IPS DF 19.7 (cell line): ENCODE measurements around the gene CACNA1C.
A peak's percentile ranks its signal among the peaks of the same experiment; 100 is the strongest.

Source experiments
- DNase-seq: peaks from one replicate; pipeline ENCODE4 v3.0.0-alpha.2; 2013; ENCODE audit warnings: low read depth, low spot score

Gene CACNA1C

DNA sequence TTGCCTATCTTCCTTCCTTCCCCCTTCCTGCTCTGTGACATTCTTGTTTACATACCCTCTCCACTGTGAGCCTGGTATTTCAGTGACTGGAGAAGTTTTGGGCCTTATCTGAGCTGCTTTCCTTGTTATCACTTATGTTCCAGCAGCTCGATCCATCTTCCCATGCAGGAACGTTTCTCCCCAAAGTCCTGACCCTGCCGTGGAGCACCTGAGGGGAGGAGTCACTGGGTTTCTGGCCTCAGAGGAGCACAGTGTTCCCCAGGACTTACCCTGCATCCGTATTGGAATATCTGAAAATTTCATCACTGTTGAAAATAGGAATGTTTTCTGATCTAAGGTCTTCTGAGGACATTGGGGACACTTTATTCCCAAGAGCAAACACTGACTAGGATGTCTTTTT, 141.8 kb downstream of the CACNA1C start:
- DNase-seq, result no peak

GRCh38 chr12:2195085-2195484, 142.3 kb downstream of the CACNA1C start:
- DNase-seq, result no peak

DNA sequence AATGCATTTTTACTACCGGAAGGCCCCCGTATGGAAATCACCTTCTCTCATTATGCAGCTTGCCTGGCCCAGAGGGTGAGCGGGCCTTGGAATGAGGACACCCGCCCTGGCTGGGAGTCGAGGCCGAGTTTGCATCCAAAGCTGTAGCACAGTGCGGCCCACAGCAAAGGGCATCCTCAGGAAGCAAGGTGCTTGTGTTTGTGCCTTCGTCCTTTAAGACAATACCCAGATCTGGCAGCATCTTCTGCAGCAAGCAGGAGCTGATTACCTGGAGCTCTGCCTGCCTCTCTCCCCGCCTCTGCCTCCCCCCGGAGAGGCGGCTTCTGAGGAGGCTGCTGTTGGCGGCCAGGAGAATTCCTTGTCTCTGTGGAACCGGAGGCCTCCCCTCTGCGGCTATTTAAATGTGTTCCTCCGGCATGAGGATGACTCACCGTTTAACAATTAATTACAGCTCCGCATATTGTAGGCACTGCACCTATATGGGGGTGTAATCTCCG, 145.3 kb downstream of the CACNA1C start:
- peak; percentile 88 for DNase-seq

DNA sequence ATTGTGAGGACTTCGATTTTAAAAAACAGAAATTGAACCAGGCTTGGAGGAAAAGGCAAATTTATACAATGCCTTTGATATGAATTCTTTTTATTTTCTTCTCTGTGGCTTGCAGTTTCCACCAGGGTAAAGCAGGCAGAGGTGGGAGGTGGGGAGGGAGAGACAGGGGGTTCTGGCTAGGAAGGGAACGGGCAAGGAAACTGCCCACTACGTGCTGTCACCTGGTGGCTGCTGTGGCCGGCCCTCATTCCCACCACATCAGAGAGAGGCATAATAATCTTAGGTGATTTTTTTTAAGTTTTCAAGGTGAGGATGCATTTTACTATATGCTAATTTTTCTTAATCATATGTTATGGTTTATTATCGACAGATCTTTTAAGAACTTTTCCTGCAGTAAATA, 145.8 kb downstream of the CACNA1C start:
- DNase-seq, result no peak

GRCh38 chr12:2205996-2206395, 153.2 kb downstream of the CACNA1C start:
- DNase-seq, result no peak

- DNase-seq, result no peak
Measured at GRCh38 chr12:2208837-2209635, 156.2 kb downstream of the CACNA1C start.

DNA sequence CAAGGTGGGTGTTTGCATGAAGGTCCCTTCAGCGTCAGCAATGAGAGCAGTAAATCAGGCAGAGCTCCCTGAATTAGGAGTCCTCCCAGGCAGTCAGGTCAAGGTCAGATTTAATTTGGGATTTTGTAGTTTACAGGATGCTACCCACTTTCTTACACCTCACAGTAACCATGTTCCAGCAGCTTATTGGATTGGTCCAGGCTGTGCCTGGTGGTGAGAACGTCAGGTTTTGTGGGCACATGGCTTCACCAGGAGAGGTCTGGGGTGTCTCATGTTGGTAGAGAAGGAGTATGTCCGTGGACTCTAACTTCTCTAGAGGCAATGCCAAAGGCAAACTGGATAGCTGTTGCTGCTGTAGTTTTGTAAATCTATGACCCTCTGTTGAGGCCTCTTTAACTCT, 158.3 kb downstream of the CACNA1C start:
- no peak for DNase-seq

DNA sequence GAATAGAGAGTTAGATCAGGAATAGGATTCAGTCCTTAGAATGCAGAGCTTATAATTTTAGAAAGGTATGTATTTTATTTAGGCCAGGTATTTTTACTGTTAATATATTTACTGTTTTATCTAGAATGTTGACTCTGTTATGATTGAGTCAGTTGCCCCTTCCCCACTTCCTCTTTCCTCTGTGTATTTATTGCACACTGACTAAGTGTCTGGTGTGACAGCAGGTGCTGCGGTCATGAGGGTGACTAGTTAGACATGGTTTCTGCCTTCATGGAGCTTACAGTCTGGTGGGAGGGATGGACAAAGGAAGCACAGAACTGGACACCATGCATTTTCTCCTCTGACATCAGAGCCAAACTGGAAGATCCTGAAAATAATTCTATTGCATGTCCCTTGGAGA, 159.8 kb downstream of the CACNA1C start:
- DNase-seq, result no peak

DNA sequence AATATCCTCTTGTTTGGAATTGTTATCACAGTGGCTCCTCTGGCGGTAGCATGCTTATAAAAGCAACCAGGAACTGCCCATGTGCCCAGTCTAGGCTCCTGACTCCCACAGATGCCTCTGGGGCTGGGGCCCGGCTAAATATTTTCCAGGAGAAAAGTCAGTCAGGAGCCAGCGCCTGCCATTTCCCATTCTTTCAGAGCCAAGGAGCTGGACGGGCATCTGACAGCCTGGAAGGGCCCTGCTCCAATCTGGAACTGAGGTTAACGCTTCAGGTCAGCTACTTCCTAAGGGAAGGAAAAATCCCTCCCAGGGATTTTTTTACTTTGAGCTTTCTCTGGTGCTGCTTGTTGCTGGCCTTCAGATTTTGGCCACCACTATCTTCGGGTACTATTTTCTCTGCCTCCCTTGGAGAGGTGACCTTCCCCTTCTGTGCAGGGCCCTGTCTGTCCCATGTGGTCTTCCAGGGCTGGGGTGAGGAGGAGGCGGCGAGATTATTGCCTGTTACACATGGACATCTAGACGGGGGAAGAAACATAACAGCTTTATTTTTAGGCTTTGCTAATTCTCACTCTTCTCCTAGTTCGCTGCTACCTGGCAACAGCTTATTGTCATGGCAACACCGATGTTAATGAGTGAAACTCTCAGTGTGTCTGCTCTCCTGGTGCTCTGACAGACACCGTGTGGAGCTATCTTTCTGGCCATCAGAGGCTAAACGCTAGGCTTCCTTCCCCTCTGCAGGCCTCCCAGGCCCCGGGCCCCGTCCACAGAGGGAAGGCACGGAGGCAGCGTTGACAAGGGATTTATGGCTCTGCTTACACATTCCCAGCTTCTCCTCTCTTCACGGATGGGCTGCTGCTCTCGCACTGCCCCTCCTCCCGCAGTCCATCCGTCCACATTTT, 160.4 kb downstream of the CACNA1C start:
- no peak for DNase-seq

GRCh38 chr12:2214411-2214810, 161.6 kb downstream of the CACNA1C start:
- DNase-seq, result no peak

DNA sequence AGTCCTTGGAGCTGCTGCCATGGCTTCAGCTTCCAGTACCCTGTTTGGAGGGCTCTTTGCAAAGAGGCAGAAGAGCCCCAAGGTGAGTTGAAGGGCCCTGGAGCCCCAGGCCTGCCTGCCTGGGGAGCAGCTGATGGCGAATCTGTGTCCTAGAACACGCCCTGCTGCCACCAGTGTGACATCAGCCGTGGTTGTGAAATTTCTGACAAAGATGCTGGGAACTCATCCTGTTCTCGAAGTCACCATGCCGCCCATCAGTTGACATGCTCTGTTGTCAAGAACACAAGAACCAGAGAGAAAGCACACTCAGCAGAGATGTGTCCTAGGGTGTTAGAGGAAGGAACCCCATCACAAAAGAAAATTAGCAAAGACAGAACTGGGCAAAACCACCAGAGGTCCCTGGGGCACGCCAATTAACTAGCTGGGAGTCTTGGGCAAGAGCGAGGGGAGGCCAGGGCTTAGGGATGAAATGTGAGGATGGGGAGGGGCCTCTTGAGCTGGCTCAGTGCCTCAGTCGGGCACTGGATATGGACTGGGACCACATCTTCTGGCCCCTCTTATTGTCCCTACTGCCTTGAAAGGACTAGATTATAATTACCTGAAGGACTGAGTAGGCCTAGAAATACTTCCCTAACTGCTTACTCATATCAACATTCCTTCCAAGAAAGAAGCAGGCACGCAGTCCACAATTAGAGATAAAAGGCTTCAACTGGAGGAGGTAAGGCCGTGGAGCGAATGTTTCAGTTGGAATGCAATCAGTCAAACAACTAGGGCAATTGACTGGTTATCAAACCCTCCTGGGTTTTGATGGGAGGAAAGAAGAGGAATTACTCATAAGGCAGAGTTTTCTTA, 163.1 kb downstream of the CACNA1C start:
- DNase-seq, result no peak

GRCh38 chr12:2218706-2219105, 165.9 kb downstream of the CACNA1C start:
- DNase-seq, result no peak

DNA sequence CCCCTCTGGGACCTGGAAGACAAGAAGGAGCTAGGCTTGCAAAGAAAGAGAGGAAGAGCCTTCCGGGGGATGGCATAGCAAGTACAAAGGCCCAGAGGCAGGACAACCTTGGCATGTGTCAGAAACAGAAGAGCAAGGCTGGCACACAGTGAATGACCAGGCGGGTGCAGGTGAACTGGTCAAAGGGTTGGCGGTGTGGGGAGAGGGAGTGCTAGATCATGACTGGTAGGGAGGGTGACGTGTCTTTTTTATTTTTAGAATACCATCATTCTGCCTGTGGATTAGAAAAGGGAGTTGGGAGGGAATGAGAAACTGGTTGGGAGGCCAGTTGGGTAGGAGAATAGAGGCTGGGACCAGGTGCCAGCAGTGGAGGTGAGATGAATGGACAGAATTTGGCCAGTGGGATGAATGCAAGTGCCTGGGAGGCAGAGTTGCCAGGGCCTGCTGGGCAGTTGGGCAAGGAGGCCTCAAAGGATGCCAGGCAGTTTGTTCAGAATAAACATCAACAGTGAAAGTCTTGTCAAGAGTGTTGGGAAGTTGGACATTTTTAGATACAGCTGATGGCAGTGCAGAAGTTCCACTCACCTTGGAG, 168.3 kb downstream of the CACNA1C start:
- no peak for DNase-seq

GRCh38 chr12:2222691-2223090, 169.9 kb downstream of the CACNA1C start:
- no peak for DNase-seq

GRCh38 chr12:2224961-2225360, 172.2 kb downstream of the CACNA1C start:
- no peak for DNase-seq

GRCh38 chr12:2225696-2226095, 172.9 kb downstream of the CACNA1C start:
- DNase-seq, result no peak

GRCh38 chr12:2226641-2227040, 173.9 kb downstream of the CACNA1C start:
- DNase-seq, result no peak

- DNase-seq, result no peak
Measured at GRCh38 chr12:2227360-2227759, 174.6 kb downstream of the CACNA1C start.

GRCh38 chr12:2228535-2228934, 175.7 kb downstream of the CACNA1C start:
- no peak for DNase-seq

DNA sequence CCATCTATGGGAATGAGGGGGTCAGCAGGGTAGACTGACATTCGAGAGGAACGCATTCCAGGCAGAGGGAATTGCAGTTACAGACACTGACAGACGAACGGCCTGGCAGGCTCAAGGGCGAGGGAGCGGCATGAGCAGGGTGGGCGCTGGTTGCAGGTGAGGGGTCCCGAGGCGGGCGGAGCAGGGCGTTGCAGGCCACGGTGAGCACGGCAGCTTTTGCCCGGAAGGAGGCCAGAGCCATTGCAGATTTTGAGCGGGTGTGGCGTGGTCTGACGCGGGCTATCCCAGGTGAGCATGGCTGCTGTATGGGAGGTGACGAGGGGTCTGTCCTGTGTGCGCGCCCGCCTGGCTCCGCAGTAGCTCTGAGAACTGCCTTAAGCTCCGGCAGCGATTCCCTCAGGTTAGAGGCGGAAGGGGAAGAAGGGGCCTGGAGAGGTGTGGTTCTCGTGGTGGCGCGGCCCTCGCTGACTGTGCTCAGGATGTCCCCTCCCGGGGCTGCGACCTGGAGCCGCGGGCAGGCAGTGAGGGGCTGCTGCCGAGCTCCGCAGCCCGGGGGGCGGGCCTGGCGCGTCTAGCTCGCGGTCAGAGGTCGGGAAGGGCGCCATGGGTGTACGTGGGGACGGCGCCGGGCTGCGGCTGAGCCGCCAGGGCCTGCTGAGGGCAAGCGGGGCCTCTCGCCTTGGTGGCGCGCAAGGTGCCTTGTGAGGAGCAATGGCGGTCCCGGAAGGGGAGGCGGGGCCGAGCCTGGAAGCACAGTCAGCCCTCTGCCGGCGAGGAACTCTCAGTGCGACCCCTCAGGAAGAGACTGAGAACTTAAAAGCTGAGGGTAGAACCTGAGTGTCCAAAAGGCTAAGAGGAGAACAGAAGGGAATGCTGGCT, 177.1 kb downstream of the CACNA1C start:
- no peak for DNase-seq
